ENCODE results near the gene KIAA1210.

- TF ChIP-seq POLR2A (IDR thresholded peaks at IDR 0.05) (no peak), CTCF (IDR thresholded peaks at IDR 0.05) (no peak)
Measured at GRCh38 chrX:119028733-119029330, 98.8 kb downstream of the KIAA1210 start.

Measured in right lobe of liver (tissue), 4 donors.